ENCODE data around the gene ERBB3.

The ERBB3 gene

GRCh38 chr12:56081393-56082347, 1.7 kb downstream of the ERBB3 start:
- Histone ChIP-seq H3K36me3 (ENCODE audit: control insufficient read depth, insufficient read depth, low read length) (peaks cover 17% of the 10 kb centered on the region), H3K4me1 (ENCODE audit: control insufficient read depth, insufficient read depth, low read length) (peaks cover 36% of the 10 kb centered on the region), H3K4me3 (ENCODE audit: low read length) (peak overlapping the region; percentile 95), H3K9ac (ENCODE audit: low read length) (peak overlapping the region; percentile 96), H3K27me3 (ENCODE audit: control insufficient read depth, insufficient read depth, low read length) (peaks cover 4% of the 10 kb centered on the region), H3K9me3 (ENCODE audit: control insufficient read depth, low read length) (no peaks in the 10 kb centered on the region)

DNA sequence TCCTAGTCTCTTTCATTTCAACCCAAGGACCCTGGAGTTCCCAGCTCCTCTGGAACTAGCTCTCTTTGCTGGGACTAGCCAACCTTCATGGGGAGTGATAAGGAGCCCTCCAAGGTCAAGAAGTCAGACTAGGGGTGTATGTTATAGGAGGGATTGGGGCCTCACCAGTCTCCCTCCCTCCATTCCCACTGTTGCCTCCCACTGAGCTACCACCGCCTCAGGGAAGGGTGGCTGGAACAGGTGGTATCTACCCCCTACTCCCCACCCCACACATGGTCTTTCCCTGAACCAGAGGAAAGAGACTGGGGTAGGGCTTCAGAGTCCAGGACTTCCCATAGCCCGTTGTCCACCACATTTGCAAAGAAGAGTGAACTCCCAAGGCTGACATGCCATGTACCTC, 2.4 kb downstream of the ERBB3 start:
- H3K9ac ChIP-seq (ENCODE audit: low read length) = peak overlapping the region; percentile 54

GRCh38 chr12:56082967-56083366, 3.0 kb downstream of the ERBB3 start:
- H3K4me1 ChIP-seq (ENCODE audit: control insufficient read depth, insufficient read depth, low read length) = peaks cover 48% of the 10 kb centered on the region
- H3K9me3 ChIP-seq (ENCODE audit: control insufficient read depth, low read length) = no peaks in the 10 kb centered on the region
- peak overlapping the region; percentile 54 for H3K9ac ChIP-seq (ENCODE audit: low read length)
- peak overlapping the region; percentile 21 for H3K4me3 ChIP-seq (ENCODE audit: low read length)
- H3K27me3 ChIP-seq (ENCODE audit: control insufficient read depth, insufficient read depth, low read length) = peaks cover 4% of the 10 kb centered on the region
- H3K36me3 ChIP-seq (ENCODE audit: control insufficient read depth, insufficient read depth, low read length) = peaks cover 24% of the 10 kb centered on the region

More for the DNA sequence above, 2.4 kb downstream of the ERBB3 start:
- Histone ChIP-seq H3K9me3 (ENCODE audit: control insufficient read depth, low read length) (no peaks in the 10 kb centered on the region), H3K4me3 (ENCODE audit: low read length) (peak overlapping the region; percentile 21), H3K36me3 (ENCODE audit: control insufficient read depth, insufficient read depth, low read length) (peaks cover 18% of the 10 kb centered on the region), H3K27me3 (ENCODE audit: control insufficient read depth, insufficient read depth, low read length) (peaks cover 4% of the 10 kb centered on the region), H3K4me1 (ENCODE audit: control insufficient read depth, insufficient read depth, low read length) (peaks cover 43% of the 10 kb centered on the region)

DNA sequence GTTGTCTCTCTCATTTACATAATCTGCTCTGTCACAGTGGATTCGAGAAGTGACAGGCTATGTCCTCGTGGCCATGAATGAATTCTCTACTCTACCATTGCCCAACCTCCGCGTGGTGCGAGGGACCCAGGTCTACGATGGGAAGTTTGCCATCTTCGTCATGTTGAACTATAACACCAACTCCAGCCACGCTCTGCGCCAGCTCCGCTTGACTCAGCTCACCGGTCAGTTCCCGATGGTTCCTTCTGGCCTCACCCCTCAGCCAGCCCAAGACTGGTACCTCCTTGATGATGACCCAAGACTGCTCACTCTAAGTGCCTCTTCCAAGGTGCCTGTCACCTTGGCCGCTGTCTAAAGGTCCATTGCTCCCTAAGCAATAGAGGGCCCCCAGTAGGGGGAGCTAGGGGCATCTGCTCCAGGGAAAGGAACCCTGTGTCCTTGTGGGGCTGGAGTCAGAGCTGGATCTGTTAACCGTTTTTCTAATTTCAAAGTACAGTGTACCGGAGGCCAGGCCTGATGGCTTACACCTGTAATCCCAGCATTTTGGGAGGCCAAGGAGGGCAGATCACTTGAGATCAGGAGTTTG, 5.1 kb downstream of the ERBB3 start:
- Histone ChIP-seq H3K9ac (ENCODE audit: low read length) (no peak overlapping the region), H3K36me3 (ENCODE audit: control insufficient read depth, insufficient read depth, low read length) (peaks cover 37% of the 10 kb centered on the region), H3K27me3 (ENCODE audit: control insufficient read depth, insufficient read depth, low read length) (peaks cover 4% of the 10 kb centered on the region), H3K9me3 (ENCODE audit: control insufficient read depth, low read length) (no peaks in the 10 kb centered on the region), H3K4me3 (ENCODE audit: low read length) (no peak overlapping the region), H3K4me1 (ENCODE audit: control insufficient read depth, insufficient read depth, low read length) (peaks cover 45% of the 10 kb centered on the region)

GRCh38 chr12:56086096-56086495, 6.1 kb downstream of the ERBB3 start:
- Histone ChIP-seq H3K36me3 (ENCODE audit: control insufficient read depth, insufficient read depth, low read length) (peaks cover 34% of the 10 kb centered on the region), H3K9me3 (ENCODE audit: control insufficient read depth, low read length) (no peaks in the 10 kb centered on the region)

DNA sequence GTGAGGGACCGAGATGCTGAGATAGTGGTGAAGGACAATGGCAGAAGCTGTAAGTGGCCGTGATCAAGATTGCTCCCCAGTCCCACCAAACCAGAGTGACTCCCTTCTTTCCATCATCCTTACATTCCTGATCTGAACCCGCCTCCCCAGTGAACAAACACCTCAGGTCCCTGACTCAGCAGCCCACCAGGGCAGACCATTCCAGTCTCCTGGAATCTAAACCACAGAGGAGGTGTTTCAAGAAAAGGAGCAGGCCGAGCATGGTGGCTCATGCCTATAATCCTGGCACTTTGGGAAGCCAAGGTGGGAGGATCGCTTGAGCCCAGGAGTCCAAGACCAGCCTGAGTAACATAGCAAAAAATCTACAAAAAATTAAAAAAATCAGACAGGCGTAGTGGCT, 6.6 kb downstream of the ERBB3 start:
- no peak overlapping the region for H3K9ac ChIP-seq (ENCODE audit: low read length)
- H3K36me3 ChIP-seq (ENCODE audit: control insufficient read depth, insufficient read depth, low read length) = peaks cover 30% of the 10 kb centered on the region
- no peak overlapping the region for H3K4me3 ChIP-seq (ENCODE audit: low read length)
- no peaks in the 10 kb centered on the region for H3K27me3 ChIP-seq (ENCODE audit: control insufficient read depth, insufficient read depth, low read length)
- peaks cover 45% of the 10 kb centered on the region for H3K4me1 ChIP-seq (ENCODE audit: control insufficient read depth, insufficient read depth, low read length)
- H3K9me3 ChIP-seq (ENCODE audit: control insufficient read depth, low read length) = no peaks in the 10 kb centered on the region

More at GRCh38 chr12:56086096-56086495, 6.1 kb downstream of the ERBB3 start:
- Histone ChIP-seq H3K9ac (ENCODE audit: low read length) (no peak overlapping the region), H3K27me3 (ENCODE audit: control insufficient read depth, insufficient read depth, low read length) (peaks cover 2% of the 10 kb centered on the region), H3K4me3 (ENCODE audit: low read length) (no peak overlapping the region), H3K4me1 (ENCODE audit: control insufficient read depth, insufficient read depth, low read length) (peaks cover 45% of the 10 kb centered on the region)

DNA sequence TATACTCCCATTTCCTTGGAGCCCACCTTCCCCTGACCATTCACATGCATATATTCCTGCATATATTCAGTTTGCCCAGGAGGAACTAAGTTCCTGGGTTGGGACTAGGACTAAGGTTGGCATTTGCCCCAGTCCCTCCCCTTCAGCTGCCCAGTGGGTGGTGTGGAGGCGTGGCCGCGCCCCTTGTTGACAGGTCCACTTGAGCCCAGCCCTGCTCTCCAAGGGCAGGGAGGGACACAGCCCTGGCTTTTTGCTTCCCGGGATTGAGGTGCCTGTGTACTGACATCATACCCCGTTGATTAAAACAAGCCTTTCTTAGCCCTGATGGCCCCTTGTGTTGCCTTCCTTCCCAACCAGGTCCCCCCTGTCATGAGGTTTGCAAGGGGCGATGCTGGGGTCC, 7.3 kb downstream of the ERBB3 start:
- Histone ChIP-seq H3K36me3 (ENCODE audit: control insufficient read depth, insufficient read depth, low read length) (peaks cover 30% of the 10 kb centered on the region), H3K27me3 (ENCODE audit: control insufficient read depth, insufficient read depth, low read length) (no peaks in the 10 kb centered on the region), H3K4me1 (ENCODE audit: control insufficient read depth, insufficient read depth, low read length) (peaks cover 43% of the 10 kb centered on the region), H3K9ac (ENCODE audit: low read length) (peak overlapping the region; percentile 62), H3K9me3 (ENCODE audit: control insufficient read depth, low read length) (no peaks in the 10 kb centered on the region), H3K4me3 (ENCODE audit: low read length) (no peak overlapping the region)

GRCh38 chr12:56097738-56098137, 17.8 kb downstream of the ERBB3 start:
- Histone ChIP-seq H3K4me3 (ENCODE audit: low read length) (no peak overlapping the region), H3K9ac (ENCODE audit: low read length) (no peak overlapping the region), H3K4me1 (ENCODE audit: control insufficient read depth, insufficient read depth, low read length) (no peaks in the 10 kb centered on the region), H3K27me3 (ENCODE audit: control insufficient read depth, insufficient read depth, low read length) (no peaks in the 10 kb centered on the region), H3K9me3 (ENCODE audit: control insufficient read depth, low read length) (no peaks in the 10 kb centered on the region), H3K36me3 (ENCODE audit: control insufficient read depth, insufficient read depth, low read length) (peaks cover 6% of the 10 kb centered on the region)

- Histone ChIP-seq H3K27me3 (ENCODE audit: control insufficient read depth, insufficient read depth, low read length) (no peaks in the 10 kb centered on the region), H3K4me3 (ENCODE audit: low read length) (no peak overlapping the region), H3K9me3 (ENCODE audit: control insufficient read depth, low read length) (no peaks in the 10 kb centered on the region), H3K9ac (ENCODE audit: low read length) (no peak overlapping the region), H3K4me1 (ENCODE audit: control insufficient read depth, insufficient read depth, low read length) (peaks cover 2% of the 10 kb centered on the region), H3K36me3 (ENCODE audit: control insufficient read depth, insufficient read depth, low read length) (peaks cover 4% of the 10 kb centered on the region)
Measured at GRCh38 chr12:56098592-56098991, 18.6 kb downstream of the ERBB3 start.

- H3K4me3 ChIP-seq (ENCODE audit: low read length) = no peak overlapping the region
- peaks cover 4% of the 10 kb centered on the region for H3K36me3 ChIP-seq (ENCODE audit: control insufficient read depth, insufficient read depth, low read length)
- no peaks in the 10 kb centered on the region for H3K27me3 ChIP-seq (ENCODE audit: control insufficient read depth, insufficient read depth, low read length)
- H3K4me1 ChIP-seq (ENCODE audit: control insufficient read depth, insufficient read depth, low read length) = peaks cover 7% of the 10 kb centered on the region
- H3K9ac ChIP-seq (ENCODE audit: low read length) = no peak overlapping the region
- H3K9me3 ChIP-seq (ENCODE audit: control insufficient read depth, low read length) = no peaks in the 10 kb centered on the region
Measured at GRCh38 chr12:56099787-56100186, 19.8 kb downstream of the ERBB3 start.

DNA sequence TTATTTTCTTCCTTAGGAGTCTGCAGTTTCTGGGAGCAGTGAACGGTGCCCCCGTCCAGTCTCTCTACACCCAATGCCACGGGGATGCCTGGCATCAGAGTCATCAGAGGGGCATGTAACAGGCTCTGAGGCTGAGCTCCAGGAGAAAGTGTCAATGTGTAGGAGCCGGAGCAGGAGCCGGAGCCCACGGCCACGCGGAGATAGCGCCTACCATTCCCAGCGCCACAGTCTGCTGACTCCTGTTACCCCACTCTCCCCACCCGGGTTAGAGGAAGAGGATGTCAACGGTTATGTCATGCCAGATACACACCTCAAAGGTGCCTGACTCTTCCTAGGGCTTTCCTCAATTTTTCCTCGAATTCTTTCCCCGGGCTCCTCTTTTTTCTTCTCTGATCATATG, 21.1 kb downstream of the ERBB3 start:
- Histone ChIP-seq H3K9me3 (ENCODE audit: control insufficient read depth, low read length) (no peaks in the 10 kb centered on the region), H3K36me3 (ENCODE audit: control insufficient read depth, insufficient read depth, low read length) (peaks cover 4% of the 10 kb centered on the region), H3K4me1 (ENCODE audit: control insufficient read depth, insufficient read depth, low read length) (peaks cover 15% of the 10 kb centered on the region), H3K27me3 (ENCODE audit: control insufficient read depth, insufficient read depth, low read length) (no peaks in the 10 kb centered on the region), H3K9ac (ENCODE audit: low read length) (no peak overlapping the region), H3K4me3 (ENCODE audit: low read length) (no peak overlapping the region)

DNA sequence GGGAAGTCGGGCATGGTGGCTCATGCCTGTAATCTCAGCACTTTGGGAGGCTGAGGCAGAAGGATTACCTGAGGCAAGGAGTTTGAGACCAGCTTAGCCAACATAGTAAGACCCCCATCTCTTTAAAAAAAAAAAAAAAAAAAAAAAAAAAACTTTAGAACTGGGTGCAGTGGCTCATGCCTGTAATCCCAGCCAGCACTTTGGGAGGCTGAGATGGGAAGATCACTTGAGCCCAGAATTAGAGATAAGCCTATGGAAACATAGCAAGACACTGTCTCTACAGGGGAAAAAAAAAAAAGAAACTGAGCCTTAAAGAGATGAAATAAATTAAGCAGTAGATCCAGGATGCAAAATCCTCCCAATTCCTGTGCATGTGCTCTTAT, 22.7 kb downstream of the ERBB3 start:
- peaks cover 19% of the 10 kb centered on the region for H3K4me1 ChIP-seq (ENCODE audit: control insufficient read depth, insufficient read depth, low read length)

More for the DNA sequence above, 22.7 kb downstream of the ERBB3 start:
- Histone ChIP-seq H3K9me3 (ENCODE audit: control insufficient read depth, low read length) (no peaks in the 10 kb centered on the region), H3K27me3 (ENCODE audit: control insufficient read depth, insufficient read depth, low read length) (no peaks in the 10 kb centered on the region), H3K4me3 (ENCODE audit: low read length) (no peak overlapping the region), H3K36me3 (ENCODE audit: control insufficient read depth, insufficient read depth, low read length) (no peaks in the 10 kb centered on the region), H3K9ac (ENCODE audit: low read length) (no peak overlapping the region)

All from mucosa of stomach (tissue), 1 donor.